Measurements from ENCODE around the gene ZC3H13. TPM values are rescaled to one million over a fixed set of nuclear protein-coding genes. Genes with fewer than 3 reads are reported as not detected.

ZC3H13 gene
- total and polyA plus RNA-seq, 2 of the 8 experiments (the other 6 are each of a cell fraction or from before 2014, with no cell fraction given) = 5.1 to 57.8 TPM

DNA sequence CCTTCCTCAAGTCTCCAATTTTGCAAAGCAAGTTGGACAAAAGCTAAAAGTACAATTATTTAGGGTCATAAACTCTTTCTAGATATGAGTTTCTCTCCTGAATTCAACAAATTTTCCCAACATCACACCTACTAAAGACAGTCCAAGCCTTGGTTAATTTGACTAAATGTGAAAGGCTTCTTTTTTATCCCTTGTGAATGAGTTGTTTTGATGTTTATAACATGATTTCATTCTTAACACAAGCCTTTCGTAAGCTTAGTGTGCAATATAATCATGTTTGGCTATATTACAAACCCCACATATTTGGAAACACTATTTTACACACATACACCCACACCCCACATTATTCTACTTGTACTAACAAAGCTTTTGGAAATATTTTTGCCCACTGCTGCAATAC lies 57.3 kb downstream of the ZC3H13 start:
- Histone ChIP-seq H4K5ac (ENCODE audit: insufficient read length, low read depth, low read length) (no peak overlapping the region), H3K36me3 (ENCODE audit: control insufficient read depth in 2 of 4, insufficient read depth in 4 of 4, low read length in 3 of 4) (peaks cover 0 to 23% (median 3%) of the 10 kb centered on the region in 4 experiments; a peak in 5 of 8 replicates), H2BK15ac (ENCODE audit: low read length) (no peak overlapping the region), H3K18ac (ENCODE audit: extremely low read depth, low read length) (no peak overlapping the region), H2BK12ac (ENCODE audit: low read depth, low read length) (no peak overlapping the region), H2BK120ac (replicated peaks; ENCODE audit: low read depth, low read length) (no peak overlapping the region), H3K4me1 (replicated peaks in 1 of 4; ENCODE audit: control insufficient read depth in 3 of 4, insufficient read depth in 4 of 4, low read length in 3 of 4) (no peaks in the 10 kb centered on the region), H2BK5ac (ENCODE audit: low read depth, low read length) (no peak overlapping the region), H3K14ac (ENCODE audit: insufficient read length) (no peak overlapping the region), H3K4me3 (ENCODE audit: extremely low read depth in 1 of 4, insufficient read depth in 2 of 4, low read depth in 3 of 4, low read length in 4 of 4) (no peak overlapping the region), H3K4ac (replicated peaks; ENCODE audit: insufficient read length, low read depth, low read length) (no peak overlapping the region), H2BK20ac (ENCODE audit: low read length) (no peak overlapping the region), H2AK5ac (ENCODE audit: low read depth, low read length) (no peak overlapping the region), H3K9ac (replicated peaks in 1 of 4; ENCODE audit: extremely low read depth in 1 of 4, low read depth in 3 of 4, low read length in 3 of 4) (no peak overlapping the region), H3K9me3 (ENCODE audit: insufficient read depth in 2 of 2, low read depth in 1 of 2, low read length in 1 of 2) (no peaks in the 10 kb centered on the region), H2AFZ (ENCODE audit: low read length) (no peak overlapping the region), H3K79me1 (ENCODE audit: low read depth, low read length) (no peaks in the 10 kb centered on the region), H4K20me1 (replicated peaks in 1 of 2; ENCODE audit: control insufficient read depth in 1 of 2, insufficient read depth in 2 of 2, low read length in 2 of 2) (no peaks in the 10 kb centered on the region), H4K8ac (ENCODE audit: extremely low read depth, insufficient read depth, low read length) (no peak overlapping the region), H3K56ac (replicated peaks; ENCODE audit: insufficient read length, low read depth, low read length) (no peak overlapping the region), H3K79me2 (ENCODE audit: control insufficient read depth in 1 of 2, insufficient read depth in 2 of 2, low read length in 2 of 2) (no peaks in the 10 kb centered on the region), H3K27ac (ENCODE audit: low read depth, low read length) (no peak overlapping the region), H3K27me3 (replicated peaks in 1 of 4; ENCODE audit: control insufficient read depth in 3 of 4, extremely low read depth in 1 of 4, insufficient read depth in 3 of 4, low read length in 3 of 4) (no peaks in the 10 kb centered on the region), H3K4me2 (ENCODE audit: insufficient read depth in 1 of 2, low read depth in 2 of 2, low read length in 2 of 2) (no peak overlapping the region), H3K23me2 (ENCODE audit: low read depth, low read length) (no peaks in the 10 kb centered on the region), H4K91ac (replicated peaks; ENCODE audit: insufficient read length, low read length) (no peak overlapping the region), H3K23ac (ENCODE audit: insufficient read length) (no peak overlapping the region)
- no peak for DNase-seq (ENCODE audit: low read depth in 1 of 2, low spot score in 2 of 2)
- CTCF ChIA-PET (ENCODE audit: partially characterized antibody) = interaction anchor here (1.9 kb wide), 1 partner anchor 14 kb away, joined by 9 read pairs; no protein-coding TSS in a partner anchor
- TF ChIP-seq BACH1 (IDR thresholded peaks at IDR 0.05; ENCODE audit: low read length) = no peak
- no peak for TF ChIP-seq KDM5A (IDR thresholded peaks at IDR 0.05; ENCODE audit: low read length)
- no peak for TF ChIP-seq CHD2 (IDR thresholded peaks at IDR 0.05; ENCODE audit: low read length)
- no peak for TF ChIP-seq JUND (IDR thresholded peaks at IDR 0.05; ENCODE audit: low read length)
- TF ChIP-seq CBX8 (IDR thresholded peaks at IDR 0.05; ENCODE audit: borderline replicate concordance, low read depth, low read length) = no peak
- no peak for TF ChIP-seq FOSL1 (IDR thresholded peaks at IDR 0.05; ENCODE audit: insufficient read depth, low read depth, low read length)
- no peak for TF ChIP-seq HDAC6 (IDR thresholded peaks at IDR 0.05; ENCODE audit: low read depth, low read length)
- POLR2A ChIA-PET (ENCODE audit: partially characterized antibody) = no interaction called here
- FAIRE-seq = no peak
- WGBS, 2 experiments (ENCODE audit: extremely low coverage in 1 of 2, insufficient coverage in 1 of 2, insufficient read length in 1 of 2, insufficient replicate concordance in 2 of 2, low coverage in 1 of 2, low lambda C conversion rate in 2 of 2, missing lambda C conversion rate in 1 of 2) = 95% methylated on average over 1 of the region's 1 CpG; no CpG with 5 or more reads in 1 of the 2 experiments

Data from H1 (cell line).